NAMALWA (cell line): Measurements from ENCODE around the gene OGFR.
A peak's percentile ranks its signal among the peaks of the same experiment; 100 is the strongest.
"Not testable (repeated sequence)": the region's sequence is repeated elsewhere in the genome, so short reads cannot be mapped to it uniquely, and the experiment has no call there.

Experiments used
- DNase-seq: peaks from one replicate; pipeline ENCODE4 v3.0.0-alpha.2; 2015; ENCODE audit warnings: low spot score

Gene OGFR

DNA sequence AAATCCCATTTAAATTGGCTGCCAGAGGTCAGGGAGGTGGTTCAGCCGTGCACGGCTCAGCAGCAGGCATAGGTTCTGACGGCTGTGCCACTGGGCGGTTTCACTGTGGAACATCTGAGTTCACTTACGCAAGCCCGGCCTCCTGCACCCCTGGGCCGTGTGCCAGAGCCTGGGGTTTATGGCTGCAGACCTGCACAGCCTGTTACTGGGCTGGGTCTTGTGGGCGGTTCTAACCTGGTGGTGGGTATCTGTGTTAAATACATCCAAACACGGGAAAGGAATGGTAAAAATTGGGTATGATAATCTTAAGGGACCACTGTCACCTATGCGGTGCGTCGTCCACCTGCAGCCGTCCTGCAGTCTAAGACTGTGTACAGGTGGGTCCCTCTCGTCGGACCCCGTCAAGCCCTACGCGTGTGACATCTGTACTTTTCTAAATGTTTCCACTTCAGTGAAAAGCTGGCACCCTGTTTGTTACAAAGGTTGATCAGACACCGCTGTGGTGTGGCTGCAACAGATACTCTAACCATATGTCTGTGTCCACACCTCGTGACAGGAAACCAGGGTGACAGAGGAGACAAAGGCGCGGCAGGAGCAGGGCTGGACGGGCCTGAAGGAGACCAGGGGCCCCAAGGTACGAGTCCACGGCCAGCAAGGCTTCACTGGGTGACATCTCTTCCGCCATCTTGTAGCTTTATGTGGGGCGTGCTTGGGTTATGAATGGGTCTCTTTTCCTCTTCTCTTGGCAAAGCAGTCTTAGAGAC lies 33.7 kb downstream of the OGFR start:
- peak; percentile 95 for DNase-seq

GRCh38 chr20:62839261-62839660 lies 34.6 kb downstream of the OGFR start:
- DNase-seq = no peak

GRCh38 chr20:62839816-62840215 lies 35.2 kb downstream of the OGFR start:
- DNase-seq = no peak

DNA sequence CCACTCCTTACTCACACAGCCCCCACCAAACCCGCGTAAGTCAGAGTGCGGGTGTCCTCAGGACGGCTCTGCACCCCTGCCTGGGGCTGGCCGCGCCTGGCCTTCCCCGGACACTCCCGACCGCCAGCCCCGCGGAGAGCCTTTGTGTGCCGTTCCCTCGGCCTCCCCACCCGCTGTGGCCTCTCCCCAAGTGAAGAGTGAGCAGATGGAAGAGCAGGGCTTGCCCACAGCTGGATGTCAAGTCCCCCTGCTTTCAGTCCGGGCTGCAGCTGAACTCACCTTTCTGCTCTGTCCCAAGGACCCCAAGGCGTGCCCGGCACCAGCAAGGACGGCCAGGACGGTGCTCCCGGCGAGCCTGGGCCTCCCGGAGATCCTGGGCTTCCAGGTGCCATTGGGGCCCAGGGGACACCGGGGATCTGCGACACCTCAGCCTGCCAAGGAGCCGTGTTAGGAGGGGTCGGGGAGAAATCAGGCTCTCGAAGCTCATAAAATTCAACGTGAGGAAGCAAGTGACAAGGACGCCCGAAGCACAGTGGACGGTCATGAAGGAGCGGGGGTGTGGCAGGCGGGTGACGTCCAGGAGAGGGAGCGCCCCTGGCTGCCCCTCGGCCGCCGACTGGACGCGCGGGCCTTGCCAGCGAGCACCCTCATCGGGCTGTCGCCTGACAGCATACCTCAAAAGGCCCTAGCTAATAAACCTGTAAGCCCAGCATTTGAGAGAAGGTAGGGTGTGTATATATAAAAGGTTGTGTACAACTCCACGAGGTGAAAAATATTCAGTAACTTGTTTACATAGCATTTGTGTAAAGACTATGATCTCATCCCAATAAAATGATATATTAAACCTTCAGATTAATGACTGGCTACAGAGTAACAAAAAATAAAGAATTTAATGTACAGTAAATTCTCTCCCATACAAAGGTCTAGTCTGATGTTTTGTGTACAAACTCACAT lies 35.9 kb downstream of the OGFR start:
- DNase-seq = no peak

DNA sequence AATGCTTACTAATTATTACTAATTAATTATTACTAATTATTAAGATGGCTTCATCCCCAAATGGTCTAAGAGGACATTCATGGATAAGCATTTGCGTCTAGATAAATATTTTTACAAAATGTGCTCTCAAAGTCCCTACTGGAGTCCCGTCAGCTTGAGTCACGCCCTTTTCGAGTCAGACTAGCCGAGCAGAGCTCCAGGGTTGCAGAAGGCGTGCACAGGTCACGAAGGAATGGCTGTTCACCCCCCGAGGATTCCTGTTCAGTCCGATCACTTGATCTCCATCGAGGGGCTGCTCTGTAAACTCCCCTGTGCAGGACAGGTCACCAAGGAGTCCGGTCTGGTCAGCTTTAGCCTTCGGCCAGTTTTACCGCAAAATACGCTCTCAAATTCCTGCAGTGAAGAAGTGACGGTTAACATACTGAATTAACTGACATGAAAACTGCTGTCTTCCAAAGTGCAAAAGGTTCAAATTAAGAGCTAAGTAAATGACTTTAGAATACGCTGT lies 37.1 kb downstream of the OGFR start:
- no peak for DNase-seq

- DNase-seq = no peak
These were observed 39.0 kb downstream of the OGFR start for GRCh38 chr20:62843656-62844055.

DNA sequence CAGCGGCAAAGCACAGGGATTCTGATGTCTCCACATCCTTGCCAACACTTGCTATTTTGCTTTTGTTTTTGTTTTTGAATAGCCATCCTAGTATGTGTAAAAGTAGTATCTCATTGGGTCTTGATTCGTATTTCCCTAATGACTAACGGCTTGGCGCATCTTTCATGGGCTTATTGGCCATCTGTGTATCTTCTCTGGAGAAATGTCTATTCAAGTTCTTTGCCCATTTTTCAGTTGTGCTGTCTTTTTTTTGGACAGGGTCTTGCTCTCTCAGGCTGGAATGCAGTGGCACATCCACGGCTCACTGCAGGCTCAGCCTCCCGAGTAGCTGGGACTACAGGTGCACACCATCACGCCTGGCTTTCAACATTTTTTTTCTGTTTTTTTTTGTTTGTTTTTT lies 39.5 kb downstream of the OGFR start:
- DNase-seq = no peak

DNA sequence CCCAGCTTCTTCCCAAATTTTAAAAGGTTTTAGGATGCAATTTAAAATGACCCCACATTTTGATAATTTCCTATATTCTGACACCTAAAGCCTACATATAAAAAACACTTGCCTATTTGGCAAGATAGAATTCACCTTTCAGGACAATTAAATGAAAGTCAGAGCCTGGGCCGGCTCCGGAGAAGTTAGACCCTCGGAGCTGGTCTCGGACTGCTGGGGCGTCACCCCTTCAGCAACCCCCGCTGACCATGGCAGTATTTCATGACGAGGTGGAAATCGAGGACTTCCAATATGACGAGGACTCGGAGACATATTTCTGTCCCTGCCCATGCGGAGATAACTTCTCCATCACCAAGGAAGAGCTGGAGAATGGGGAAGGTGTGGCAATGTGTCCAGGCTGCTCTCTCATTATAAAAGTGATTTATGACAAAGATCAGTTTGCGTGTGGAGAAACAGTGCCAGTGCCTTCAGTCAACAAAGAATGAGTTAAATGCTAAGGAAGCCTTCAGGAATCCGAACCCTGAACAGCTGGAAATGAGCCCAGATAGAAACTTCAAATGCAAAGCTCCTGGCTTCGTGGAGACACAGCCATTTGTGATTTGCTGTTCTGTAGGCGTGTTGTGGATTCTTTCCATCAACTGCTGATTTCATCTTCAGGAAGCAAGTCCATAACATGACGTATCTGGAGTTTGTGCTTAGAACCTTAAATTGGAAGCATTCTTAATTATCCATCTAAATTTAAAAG lies 41.0 kb downstream of the OGFR start:
- no peak for DNase-seq

DNA sequence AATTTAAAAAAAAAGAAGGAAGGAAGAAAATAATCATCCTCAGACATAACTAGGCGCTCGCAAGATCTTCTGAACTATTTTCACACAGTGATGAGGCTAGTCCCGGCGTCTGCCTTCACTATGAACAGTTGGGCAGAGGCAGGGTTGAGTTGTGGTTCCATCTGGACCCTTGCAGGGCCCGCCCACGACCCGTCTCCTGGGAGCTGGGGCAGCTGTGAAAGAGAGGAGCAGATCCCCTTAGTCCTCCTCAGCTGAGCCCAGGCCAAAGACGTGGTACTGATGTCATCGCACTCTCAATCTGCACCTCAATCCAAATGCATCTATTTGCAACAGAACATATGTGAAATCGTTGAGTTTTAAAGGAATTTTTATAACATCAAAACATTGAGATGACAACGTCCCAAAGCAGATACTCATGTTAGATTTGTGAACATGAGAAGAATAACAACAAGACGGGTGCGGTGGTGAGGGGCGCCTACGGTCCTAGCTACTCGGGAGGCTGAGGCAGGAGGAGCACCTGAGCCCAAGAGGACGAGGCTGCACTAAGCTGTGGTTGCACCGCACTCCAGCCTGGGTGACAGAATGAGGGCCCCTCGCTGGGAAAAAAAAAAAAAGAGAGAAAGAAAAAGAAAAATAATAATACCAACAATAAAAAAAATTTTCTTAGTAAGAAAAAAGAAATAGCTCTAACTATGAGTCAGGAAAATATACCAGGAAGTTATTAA lies 41.7 kb downstream of the OGFR start:
- DNase-seq = no peak

DNA sequence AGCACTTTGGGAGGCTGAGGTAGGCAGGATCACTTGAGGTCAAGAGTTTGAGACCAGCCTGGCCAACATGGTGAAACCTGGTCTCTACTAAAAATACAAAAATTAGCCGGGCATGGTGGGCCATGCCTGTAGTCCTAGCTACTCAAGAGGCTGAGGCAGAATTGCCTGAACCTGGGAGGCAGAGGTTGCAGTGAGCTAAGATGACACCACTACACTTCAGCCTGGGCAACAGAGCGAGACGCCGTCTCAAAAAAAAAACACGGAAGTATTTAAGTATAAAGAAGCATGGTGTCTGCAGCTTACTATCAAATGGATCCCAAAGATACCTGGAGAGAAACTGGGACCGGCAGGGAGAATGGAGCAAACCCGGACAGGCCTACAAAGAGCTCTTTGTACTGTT lies 44.3 kb downstream of the OGFR start:
- DNase-seq = peak; percentile 51

DNA sequence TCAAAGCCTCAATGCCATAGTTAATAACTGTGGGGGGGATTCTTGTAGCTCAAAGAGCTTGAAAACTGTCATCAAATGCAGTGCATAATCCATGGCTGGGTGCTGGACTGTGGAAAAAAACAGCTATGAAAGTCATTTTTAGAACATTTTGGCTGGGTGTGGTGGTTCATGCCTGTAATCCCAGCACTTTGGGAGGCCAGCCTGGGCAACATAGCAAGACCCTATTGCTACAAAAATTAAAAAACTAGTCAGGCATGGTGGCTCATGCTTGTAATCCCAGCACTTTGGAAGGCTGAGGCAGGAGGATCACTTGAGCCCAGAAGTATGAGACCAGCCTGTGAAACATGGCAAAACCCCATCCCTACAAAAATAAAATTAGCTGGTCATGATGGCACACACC lies 44.8 kb downstream of the OGFR start:
- DNase-seq = no peak

GRCh38 chr20:62850333-62850974 lies 45.8 kb downstream of the OGFR start:
- no peak for DNase-seq

DNA sequence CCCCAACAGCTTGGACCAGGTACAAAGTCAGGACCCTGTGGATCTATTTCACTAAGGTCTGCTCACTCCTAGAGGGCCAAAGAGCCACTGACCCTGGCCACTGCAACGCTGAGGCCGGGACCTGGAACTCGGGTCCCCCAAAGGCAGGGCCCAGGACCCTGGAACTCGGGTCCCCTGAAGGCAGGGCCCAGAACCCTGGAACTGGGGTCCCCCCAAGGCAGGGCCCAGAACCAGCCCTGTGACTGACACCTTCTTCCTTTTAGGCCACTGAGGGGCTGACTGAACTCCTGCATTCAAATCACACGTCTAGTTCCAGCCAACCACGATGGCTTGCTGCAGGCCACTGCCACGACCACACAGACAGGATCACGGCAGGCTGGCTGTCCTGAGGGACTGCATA lies 47.6 kb downstream of the OGFR start:
- DNase-seq = no peak

- no peak for DNase-seq
These were observed 48.2 kb downstream of the OGFR start for GRCh38 chr20:62852841-62853240.

- DNase-seq = not testable (repeated sequence)
These were observed 48.7 kb downstream of the OGFR start for GRCh38 chr20:62853304-62853703.

DNA sequence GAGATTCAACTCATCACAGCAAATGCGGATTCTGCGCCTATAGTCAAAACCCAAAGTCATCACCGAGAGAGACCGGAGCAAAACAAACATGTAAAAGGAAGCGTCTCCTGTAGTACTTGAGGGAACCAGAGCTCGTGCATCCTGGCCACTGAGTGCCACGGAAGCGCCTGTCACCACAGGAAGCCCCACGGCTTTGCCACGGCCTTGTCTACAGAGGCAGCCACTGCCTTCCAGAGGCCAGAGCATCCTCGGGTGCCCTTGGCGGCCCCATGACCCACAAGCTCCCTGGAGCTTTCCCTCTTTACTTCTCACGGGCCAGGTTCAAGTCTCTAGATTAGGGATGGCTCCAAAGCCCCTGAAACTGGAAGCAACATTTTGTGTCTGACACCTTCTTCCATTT lies 49.5 kb downstream of the OGFR start:
- no peak for DNase-seq

DNA sequence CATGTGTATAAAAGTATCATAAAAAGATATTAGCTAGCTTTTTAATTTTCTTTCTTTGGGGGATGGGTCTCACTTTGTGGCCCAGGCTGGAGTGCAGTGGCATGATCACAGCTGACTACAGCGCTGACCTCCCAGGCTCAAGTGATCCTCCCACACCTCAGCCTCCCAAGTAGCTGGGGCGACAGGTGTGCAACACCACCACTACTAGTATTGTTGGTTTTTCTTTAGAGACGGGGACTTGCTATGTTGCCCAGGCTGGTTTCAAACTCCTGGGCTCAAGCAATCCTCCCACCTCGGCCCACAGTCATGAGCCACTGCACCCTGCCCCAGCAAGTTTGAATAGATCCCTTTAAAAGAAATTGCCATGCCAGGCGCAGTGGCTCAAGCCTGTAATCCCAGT lies 50.5 kb downstream of the OGFR start:
- no peak for DNase-seq

- DNase-seq = no peak
These were observed 52.4 kb downstream of the OGFR start for GRCh38 chr20:62856931-62857619.

DNA sequence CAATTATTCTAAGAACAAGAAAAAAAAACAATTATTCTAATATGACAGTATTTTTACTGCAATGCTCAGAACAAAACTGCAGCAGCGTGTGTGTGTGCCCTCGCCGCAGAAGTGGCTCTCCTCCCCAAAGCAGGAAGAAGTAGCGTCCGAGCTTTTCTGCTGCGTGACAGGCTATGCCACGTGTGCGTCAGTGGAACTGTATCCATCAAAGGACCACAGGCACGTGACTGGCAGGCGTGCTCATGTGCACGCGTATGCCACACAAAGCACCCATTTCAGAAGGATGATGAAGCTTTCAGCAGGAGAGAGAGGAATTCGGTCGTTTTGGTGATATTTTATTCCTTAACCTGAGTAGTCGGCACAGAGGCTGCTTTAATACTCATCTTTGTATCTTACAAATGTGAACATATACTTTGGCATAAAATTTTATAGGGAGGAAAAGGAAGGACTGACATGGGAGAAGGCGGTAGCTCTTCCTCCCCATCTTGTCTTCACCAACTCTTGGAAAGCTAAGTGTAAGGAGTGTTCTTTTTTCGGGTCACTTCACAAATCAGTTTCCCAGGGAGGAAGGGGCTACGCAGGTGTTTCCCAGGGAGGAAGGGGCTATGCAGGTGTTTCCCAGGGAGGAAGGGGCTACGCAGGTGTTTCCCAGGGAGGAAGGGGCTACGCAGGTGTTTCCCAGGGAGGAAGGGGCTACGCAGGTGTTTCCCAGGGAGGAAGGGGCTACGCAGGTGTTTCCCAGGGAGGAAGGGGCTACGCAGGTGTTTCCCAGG lies 53.6 kb downstream of the OGFR start:
- no peak for DNase-seq

DNA sequence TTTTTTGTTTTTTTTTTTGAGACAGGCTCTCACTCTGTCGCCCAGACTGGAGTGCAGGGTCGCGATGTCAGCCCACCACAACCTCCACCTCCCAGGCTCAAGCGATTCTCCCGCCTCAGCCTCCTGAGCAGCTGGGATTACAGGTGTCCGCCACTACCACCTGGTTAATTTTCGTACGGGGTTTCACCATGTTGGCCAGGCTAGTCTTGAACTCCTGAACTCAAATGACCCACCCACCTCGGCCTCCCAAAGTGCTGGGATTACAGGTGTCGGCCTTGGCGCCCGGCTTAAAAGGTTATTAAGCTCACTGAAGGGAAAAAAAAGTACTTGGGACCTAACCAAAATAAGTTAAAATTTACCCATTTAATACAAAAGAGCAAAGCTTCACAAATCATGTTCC lies 55.1 kb downstream of the OGFR start:
- no peak for DNase-seq
